ENCODE measurements around the gene MRPL43. TPM values are rescaled to one million over a fixed set of nuclear protein-coding genes. Genes with fewer than 3 reads are reported as not detected.

MRPL43 gene
- total RNA-seq, 2 experiments from 2014 or later, result 53.8 to 56.2 TPM

DNA sequence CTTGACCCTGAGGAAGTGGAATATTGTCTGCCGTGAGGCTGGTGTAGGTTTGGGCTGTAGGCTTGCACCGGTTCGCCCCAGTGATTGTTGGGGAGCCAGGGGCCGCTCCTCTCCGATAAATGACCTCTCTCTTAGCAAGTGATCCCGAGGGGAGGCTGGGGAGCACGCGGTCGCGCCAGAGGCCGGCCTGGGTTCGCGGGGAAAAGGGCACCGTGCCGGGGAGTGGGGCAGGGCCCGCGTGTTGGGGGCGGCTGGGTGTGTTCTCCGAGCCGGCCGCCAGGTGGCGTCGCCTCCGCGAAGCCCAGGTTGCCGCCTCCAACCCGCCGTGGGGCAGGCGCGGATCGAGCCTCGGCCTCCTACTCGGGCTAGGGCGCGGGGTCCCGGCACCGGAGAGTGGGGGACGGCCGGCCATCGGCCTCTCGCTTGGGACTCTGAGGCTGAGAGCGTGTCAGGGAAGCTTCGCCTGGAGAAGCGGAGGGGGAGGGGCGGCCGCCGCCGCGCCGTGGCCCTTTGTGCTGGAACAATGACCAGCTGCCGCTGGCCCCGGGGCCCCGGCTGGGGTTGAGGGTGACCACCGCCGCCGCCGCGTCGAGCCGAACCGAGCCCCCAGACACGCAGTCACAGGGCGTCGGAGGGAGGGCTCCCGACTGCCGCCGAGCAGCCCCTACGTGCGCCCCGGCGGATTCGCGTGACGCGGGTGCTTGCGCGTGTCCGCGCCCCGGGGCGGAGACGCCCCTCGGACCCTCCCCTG is 11.9 kb upstream of the MRPL43 start:
- intact Hi-C loops (cut with micrococcal nuclease; ENCODE audit: unreplicated experiment), result loop anchor here (1.0 kb wide), 1 partner anchor 15 kb away; no protein-coding TSS in a partner anchor
- no TSS peak for BruUV-seq (replicated peaks)
- no peaks in the 10 kb centered on the region for H3K9me2 ChIP-seq (ENCODE audit: insufficient read depth, low read length)
- H3K4me3 ChIP-seq (ENCODE audit: low read depth, low read length, poor library complexity, severe bottlenecking), result peak overlapping the region; percentile 90
- peaks cover 25% of the 10 kb centered on the region for H3K4me1 ChIP-seq (ENCODE audit: insufficient read depth, low read length, poor library complexity, severe bottlenecking)
- peaks cover 17% of the 10 kb centered on the region; the same call in 1 of the 2 replicates for H3K36me3 ChIP-seq (ENCODE audit: insufficient read depth, low read length)
- H3K27ac ChIP-seq (ENCODE audit: low read depth, low read length, poor library complexity, severe bottlenecking), result peak overlapping the region; percentile 63
- peak; percentile 80 for DNase-seq (ENCODE audit: low spot score)
- H3K4me2 ChIP-seq (ENCODE audit: low read length), result peak overlapping the region; percentile 99
- CTCF ChIA-PET (ENCODE audit: unreplicated experiment), result interaction anchor here (1.5 kb wide), 1 partner anchor 16 kb away, joined by 3 read pairs; no protein-coding TSS in a partner anchor
- TF ChIP-seq, protein P1, sequence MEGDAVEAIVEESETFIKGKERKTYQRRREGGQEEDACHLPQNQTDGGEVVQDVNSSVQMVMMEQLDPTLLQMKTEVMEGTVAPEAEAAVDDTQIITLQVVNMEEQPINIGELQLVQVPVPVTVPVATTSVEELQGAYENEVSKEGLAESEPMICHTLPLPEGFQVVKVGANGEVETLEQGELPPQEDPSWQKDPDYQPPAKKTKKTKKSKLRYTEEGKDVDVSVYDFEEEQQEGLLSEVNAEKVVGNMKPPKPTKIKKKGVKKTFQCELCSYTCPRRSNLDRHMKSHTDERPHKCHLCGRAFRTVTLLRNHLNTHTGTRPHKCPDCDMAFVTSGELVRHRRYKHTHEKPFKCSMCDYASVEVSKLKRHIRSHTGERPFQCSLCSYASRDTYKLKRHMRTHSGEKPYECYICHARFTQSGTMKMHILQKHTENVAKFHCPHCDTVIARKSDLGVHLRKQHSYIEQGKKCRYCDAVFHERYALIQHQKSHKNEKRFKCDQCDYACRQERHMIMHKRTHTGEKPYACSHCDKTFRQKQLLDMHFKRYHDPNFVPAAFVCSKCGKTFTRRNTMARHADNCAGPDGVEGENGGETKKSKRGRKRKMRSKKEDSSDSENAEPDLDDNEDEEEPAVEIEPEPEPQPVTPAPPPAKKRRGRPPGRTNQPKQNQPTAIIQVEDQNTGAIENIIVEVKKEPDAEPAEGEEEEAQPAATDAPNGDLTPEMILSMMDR (conservative IDR thresholded peaks at IDR 0.05; ENCODE audit: low read length), result peak; percentile 86
- TF ChIP-seq EZH2phosphoT487 (IDR thresholded peaks at IDR 0.05; ENCODE audit: borderline replicate concordance, low read depth, low read length), result no peak
- H3K79me2 ChIP-seq (ENCODE audit: insufficient read depth, low read depth, low read length), result no peaks in the 10 kb centered on the region
- POLR2A ChIA-PET, result no interaction called here
- peak overlapping the region; percentile 38; the same call in 1 of the 2 replicates for H2AFZ ChIP-seq (ENCODE audit: low read length)
- no peaks in the 10 kb centered on the region for H3K9me3 ChIP-seq (ENCODE audit: low read length)
- H4K20me1 ChIP-seq (ENCODE audit: insufficient read depth, low read length), result no peaks in the 10 kb centered on the region

DNA sequence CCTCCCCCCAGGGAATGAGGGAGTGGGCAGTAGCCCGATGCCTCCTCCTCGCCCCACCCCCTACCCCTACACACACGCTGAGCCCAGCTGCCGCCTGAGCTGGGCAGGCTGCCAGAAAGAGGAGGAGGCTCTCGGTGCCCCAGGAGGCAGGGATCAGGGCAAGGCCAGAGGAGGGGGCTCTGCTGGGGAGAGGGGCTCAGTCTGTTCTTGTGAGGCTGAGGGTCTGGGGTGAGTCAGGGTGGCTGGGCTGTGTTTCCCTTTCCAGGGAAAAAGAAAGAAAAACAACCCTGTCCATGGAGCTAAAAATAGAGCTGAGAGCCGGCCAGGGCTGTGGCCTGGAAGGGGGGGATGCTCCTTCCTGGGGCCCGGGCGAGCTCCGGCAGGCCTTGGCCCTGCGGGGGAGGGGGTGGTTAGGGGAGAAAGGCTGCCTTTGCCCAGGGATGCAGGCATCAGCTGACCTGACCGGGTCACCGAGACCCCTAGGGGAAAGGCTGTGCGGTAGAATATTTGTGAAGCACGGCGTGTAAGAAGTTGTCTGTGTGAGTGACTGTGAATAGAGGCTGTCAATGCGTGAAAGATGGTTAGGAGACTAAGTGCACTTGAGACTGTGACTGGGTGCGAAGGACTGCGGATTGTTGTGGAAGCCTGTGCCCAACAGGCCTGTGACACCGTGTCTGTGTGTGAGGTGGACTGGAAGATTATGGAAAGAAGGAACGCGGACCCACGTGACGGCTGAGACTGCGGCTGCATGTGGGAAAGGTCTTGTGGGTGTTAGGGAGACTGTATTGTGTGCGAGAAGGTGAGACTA is 11.1 kb upstream of the MRPL43 start:
- POLR2A ChIA-PET, result no interaction called here
- TF ChIP-seq, protein P1 (conservative IDR thresholded peaks at IDR 0.05; ENCODE audit: low read length), result no peak
- TF ChIP-seq EZH2phosphoT487 (IDR thresholded peaks at IDR 0.05; ENCODE audit: borderline replicate concordance, low read depth, low read length), result no peak
- peak; percentile 73 for DNase-seq (ENCODE audit: low spot score)

More for the DNA sequence above, 11.1 kb upstream of the MRPL43 start:
- Histone ChIP-seq H3K9me2 (ENCODE audit: insufficient read depth, low read length) (no peaks in the 10 kb centered on the region), H2AFZ (ENCODE audit: low read length) (peak overlapping the region; percentile 91; the same call in 1 of the 2 replicates), H3K79me2 (ENCODE audit: insufficient read depth, low read depth, low read length) (no peaks in the 10 kb centered on the region), H3K36me3 (ENCODE audit: insufficient read depth, low read length) (peaks cover 24% of the 10 kb centered on the region; the same call in 1 of the 2 replicates), H3K4me3 (ENCODE audit: low read depth, low read length, poor library complexity, severe bottlenecking) (peak overlapping the region; percentile 90), H4K20me1 (ENCODE audit: insufficient read depth, low read length) (no peaks in the 10 kb centered on the region), H3K9me3 (ENCODE audit: low read length) (no peaks in the 10 kb centered on the region), H3K4me1 (ENCODE audit: insufficient read depth, low read length, poor library complexity, severe bottlenecking) (peaks cover 25% of the 10 kb centered on the region), H3K27ac (ENCODE audit: low read depth, low read length, poor library complexity, severe bottlenecking) (peak overlapping the region; percentile 63), H3K4me2 (ENCODE audit: low read length) (peak overlapping the region; percentile 99)
- CTCF ChIA-PET (ENCODE audit: unreplicated experiment), result interaction anchor here (0.8 to 1.5 kb wide), 2 partner anchors 16 to 19 kb away, joined by 3 read pairs; no protein-coding TSS in a partner anchor
- intact Hi-C loops (cut with micrococcal nuclease; ENCODE audit: unreplicated experiment), result loop anchor here (1.0 kb wide), 1 partner anchor 16 kb away; no protein-coding TSS in a partner anchor
- BruUV-seq (replicated peaks), result no TSS peak

Measured in OCI-LY7 (cell line).